GM21367 (cell line): ENCODE data around the gene GGT5.
"Not testable (repeated sequence)": the region's sequence is repeated elsewhere in the genome, so short reads cannot be mapped to it uniquely, and the experiment has no call there.

Experiments used
- ATAC-seq: cut with Tn5 transposase; IDR thresholded peaks from one replicate; pipeline ENCODE4 v1.9.1; 2021; ENCODE audit not compliant: unreplicated experiment

Gene GGT5

GRCh38 chr22:24245030-24245431 lies at the start of gene GGT5:
GGT5 (minus strand) TSS chr22:24245082; CDS start chr22:24244725, 357 bp downstream.
- not testable (repeated sequence) for ATAC-seq

GRCh38 chr22:24292202-24292830 lies 47.4 kb upstream of the GGT5 start:
- not testable (repeated sequence) for ATAC-seq

GRCh38 chr22:24291515-24292201 lies 46.8 kb upstream of the GGT5 start:
- no peak for ATAC-seq

- no peak for ATAC-seq
Observed at GRCh38 chr22:24290459-24290858, 45.6 kb upstream of the GGT5 start.

- no peak for ATAC-seq
Observed at GRCh38 chr22:24289741-24290163, 44.9 kb upstream of the GGT5 start.

- ATAC-seq: no peak
Observed at GRCh38 chr22:24289114-24289513, 44.2 kb upstream of the GGT5 start.

- not testable (repeated sequence) for ATAC-seq
Observed at GRCh38 chr22:24287801-24288200, 42.9 kb upstream of the GGT5 start.

GRCh38 chr22:24287212-24287611 lies 42.3 kb upstream of the GGT5 start:
- not testable (repeated sequence) for ATAC-seq

GRCh38 chr22:24285245-24285644 lies 40.4 kb upstream of the GGT5 start:
- ATAC-seq: no peak

- no peak for ATAC-seq
Observed at GRCh38 chr22:24284747-24285203, 39.9 kb upstream of the GGT5 start.

- no peak for ATAC-seq
Observed at GRCh38 chr22:24282401-24282800, 37.5 kb upstream of the GGT5 start.

- ATAC-seq: not testable (repeated sequence)
Observed at GRCh38 chr22:24280363-24280762, 35.5 kb upstream of the GGT5 start.

GRCh38 chr22:24274696-24275405 lies 30.0 kb upstream of the GGT5 start:
- ATAC-seq: not testable (repeated sequence)

GRCh38 chr22:24273906-24274305 lies 29.0 kb upstream of the GGT5 start:
- ATAC-seq: not testable (repeated sequence)

GRCh38 chr22:24273031-24273430 lies 28.1 kb upstream of the GGT5 start:
- not testable (repeated sequence) for ATAC-seq

- ATAC-seq: no peak
Observed at GRCh38 chr22:24271386-24271854, 26.5 kb upstream of the GGT5 start.

- ATAC-seq: peak; percentile 75
Observed at GRCh38 chr22:24270556-24271385, 25.9 kb upstream of the GGT5 start, which contains the start of gene SPECC1L. SPECC1L (plus strand) TSS chr22:24270831; CDS start chr22:24302232, 31,401 bp downstream.

GRCh38 chr22:24266495-24266894 lies 21.6 kb upstream of the GGT5 start:
- not testable (repeated sequence) for ATAC-seq

- ATAC-seq: no peak
Observed at GRCh38 chr22:24265734-24266133, 20.9 kb upstream of the GGT5 start.

- not testable (repeated sequence) for ATAC-seq
Observed at GRCh38 chr22:24264329-24264896, 19.5 kb upstream of the GGT5 start.
